ENCODE data around the gene TOR2A. TPM values are rescaled to one million over a fixed set of nuclear protein-coding genes. Genes with fewer than 3 reads are reported as not detected.

Gene TOR2A
- total RNA-seq, 4 donors from 2014 or later, result 5.9 to 8.9 (median 7.6) TPM

- H3K27ac ChIP-seq, result no peak overlapping the region
- TF ChIP-seq CTCF (IDR thresholded peaks at IDR 0.05) (no peak), POLR2A (IDR thresholded peaks at IDR 0.05) (no peak), EP300 (IDR thresholded peaks at IDR 0.05) (no peak), POLR2AphosphoS5 (IDR thresholded peaks at IDR 0.05) (no peak)
- peaks cover 13% of the 10 kb centered on the region for H3K27me3 ChIP-seq
- ATAC-seq, result no peak
- H3K4me1 ChIP-seq, result peaks cover 0 to 18% (median 2%) of the 10 kb centered on the region in 3 donors
- H3K4me3 ChIP-seq, result no peak overlapping the region
- WGBS, 2 donors (ENCODE audit: low coverage in 1 of 2), result 20 to 84% methylated on average over 1 to 7 of the region's 8 CpGs
- no peaks in the 10 kb centered on the region for H3K9me3 ChIP-seq
- peaks cover 0 to 33% of the 10 kb centered on the region in 2 donors for H3K36me3 ChIP-seq
Measured at GRCh38 chr9:127728808-127729207, 6.3 kb downstream of the TOR2A start.

- H3K27me3 ChIP-seq, result peaks cover 24% of the 10 kb centered on the region
- H3K4me3 ChIP-seq, result no peak overlapping the region
- H3K27ac ChIP-seq, result no peak overlapping the region
- H3K4me1 ChIP-seq, result peaks cover 0 to 11% (median 0%) of the 10 kb centered on the region in 3 donors
- WGBS, 2 donors (ENCODE audit: low coverage in 1 of 2), result no CpG with 5 or more reads among the region's 8 CpGs
- no peak for TF ChIP-seq POLR2AphosphoS5 (IDR thresholded peaks at IDR 0.05)
- TF ChIP-seq POLR2A (IDR thresholded peaks at IDR 0.05), result no peak
- TF ChIP-seq CTCF (IDR thresholded peaks at IDR 0.05), result no peak
- TF ChIP-seq EP300 (IDR thresholded peaks at IDR 0.05), result no peak
- H3K9me3 ChIP-seq, result no peaks in the 10 kb centered on the region
- ATAC-seq, result no peak
- H3K36me3 ChIP-seq, result peaks cover 0 to 18% of the 10 kb centered on the region in 2 donors
Measured at GRCh38 chr9:127726871-127727270, 8.2 kb downstream of the TOR2A start.

GRCh38 chr9:127724012-127724411 lies 11.1 kb downstream of the TOR2A start:
- Histone ChIP-seq H3K27ac (no peak overlapping the region), H3K4me1 (peaks cover 0 to 11% (median 0%) of the 10 kb centered on the region in 3 donors), H3K27me3 (peaks cover 27% of the 10 kb centered on the region), H3K9me3 (no peaks in the 10 kb centered on the region), H3K36me3 (no peaks in the 10 kb centered on the region), H3K4me3 (no peak overlapping the region)
- WGBS, 2 donors (ENCODE audit: low coverage in 1 of 2), result 0 to 41% methylated on average over 1 to 7 of the region's 23 CpGs
- no peak for ATAC-seq
- TF ChIP-seq EP300 (IDR thresholded peaks at IDR 0.05) (no peak), POLR2AphosphoS5 (IDR thresholded peaks at IDR 0.05) (no peak), POLR2A (IDR thresholded peaks at IDR 0.05) (no peak), CTCF (IDR thresholded peaks at IDR 0.05) (no peak)

GRCh38 chr9:127723444-127723843 lies 11.7 kb downstream of the TOR2A start:
- H3K27me3 ChIP-seq, result peaks cover 27% of the 10 kb centered on the region
- ATAC-seq, result no peak
- H3K9me3 ChIP-seq, result no peaks in the 10 kb centered on the region
- H3K4me3 ChIP-seq, result no peak overlapping the region
- TF ChIP-seq POLR2AphosphoS5 (IDR thresholded peaks at IDR 0.05) (no peak), CTCF (IDR thresholded peaks at IDR 0.05) (no peak), EP300 (IDR thresholded peaks at IDR 0.05) (no peak), POLR2A (IDR thresholded peaks at IDR 0.05) (no peak)
- no peak overlapping the region for H3K27ac ChIP-seq
- peaks cover 0 to 11% (median 0%) of the 10 kb centered on the region in 3 donors for H3K4me1 ChIP-seq
- H3K36me3 ChIP-seq, result no peaks in the 10 kb centered on the region
- no CpG with 5 or more reads among the region's 5 CpGs for WGBS, 2 donors (ENCODE audit: low coverage in 1 of 2)

GRCh38 chr9:127723013-127723412 lies 12.1 kb downstream of the TOR2A start:
- peaks cover 0 to 11% (median 0%) of the 10 kb centered on the region in 3 donors for H3K4me1 ChIP-seq
- no peak for TF ChIP-seq POLR2A (IDR thresholded peaks at IDR 0.05)
- TF ChIP-seq CTCF (IDR thresholded peaks at IDR 0.05), result no peak
- no peak for TF ChIP-seq EP300 (IDR thresholded peaks at IDR 0.05)
- H3K36me3 ChIP-seq, result no peaks in the 10 kb centered on the region
- 94% methylated on average over 6 of the region's 13 CpGs; no CpG with 5 or more reads in 1 of the 2 donors for WGBS, 2 donors (ENCODE audit: low coverage in 1 of 2)
- H3K9me3 ChIP-seq, result no peaks in the 10 kb centered on the region
- H3K27ac ChIP-seq, result no peak overlapping the region
- H3K4me3 ChIP-seq, result no peak overlapping the region
- ATAC-seq, result no peak
- peaks cover 27% of the 10 kb centered on the region for H3K27me3 ChIP-seq

All from gastroesophageal sphincter (tissue), 4 donors.